MCF 10A (cell line): Measurements from ENCODE around the gene STPG1. TPM values are rescaled to one million over a fixed set of nuclear protein-coding genes. Genes with fewer than 3 reads are reported as not detected.
"Not testable (repeated sequence)": the region's sequence is repeated elsewhere in the genome, so short reads cannot be mapped to it uniquely, and the experiment has no call there.

ENCODE experiments used
- BruUV-seq: library from RNA; stranded (reverse); fragments of 400-500 nt; replicated peaks from 2 replicates; lab custom pipeline; 2021; lab: Mats Ljungman, UMichigan
- CTCF ChIA-PET: fragments of 300-600 bp; sonication (Branson Sonifier 250); formaldehyde crosslinking; extraction: SDS; loops from one replicate; lab custom pipeline; 2021; ENCODE audit warnings: antibody characterized with exemption, inconsistent platforms; lab: Yijun Ruan, JAX
- POLR2A ChIA-PET: fragments of 300-600, 350-650 bp; sonication (Branson Sonifier 250); formaldehyde crosslinking; extraction: SDS; loops from one replicate; lab custom pipeline; 2020; ENCODE audit warnings: antibody characterized with exemption, inconsistent platforms; lab: Yijun Ruan, JAX
- DNase-seq: peaks from one replicate; pipeline ENCODE4 v3.0.0-alpha.2; 2018; ENCODE audit not compliant: unreplicated experiment
- H3K27ac Mint-ChIP-seq: one replicate; pipeline ENCODE4 v1.8.0; 2022; ENCODE audit warnings: mild to moderate bottlenecking, low read depth, mixed read lengths; ENCODE audit not compliant: unreplicated experiment
- H3K27me3 Mint-ChIP-seq: one replicate; pipeline ENCODE4 v1.8.0; 2022; ENCODE audit warnings: mixed read lengths; ENCODE audit not compliant: insufficient read depth, unreplicated experiment
- H3K36me3 Mint-ChIP-seq: one replicate; pipeline ENCODE4 v1.8.0; 2022; ENCODE audit warnings: mild to moderate bottlenecking, moderate library complexity, mixed read lengths; ENCODE audit not compliant: insufficient read depth, unreplicated experiment
- H3K4me1 Mint-ChIP-seq: one replicate; pipeline ENCODE4 v1.8.0; 2022; ENCODE audit warnings: mixed read lengths; ENCODE audit not compliant: insufficient read depth, unreplicated experiment
- H3K4me3 Mint-ChIP-seq: one replicate; pipeline ENCODE4 v1.8.0; 2022; ENCODE audit warnings: mild to moderate bottlenecking, moderate library complexity, mixed read lengths; ENCODE audit not compliant: unreplicated experiment
- H3K9me3 Mint-ChIP-seq: one replicate; pipeline ENCODE4 v1.8.0; 2022; ENCODE audit warnings: mixed read lengths; ENCODE audit not compliant: unreplicated experiment
- intact Hi-C: fragments of 100-400 bp; cut with micrococcal nuclease; formaldehyde crosslinking; loops from 2 replicates; pipeline ENCODE4 v1.14.1; 2022
- total RNA-seq: library from RNA; stranded (reverse); gene quantifications from 2 replicates; pipeline ENCODE4 v1.2.3, GENCODE V29; 2022
- TF ChIP-seq, protein P1 (sequence below): fragments of 200-600 bp; IDR thresholded peaks from one replicate; pipeline ENCODE4 v1.8.0; 2022; ENCODE audit warnings: antibody characterized with exemption, mild to moderate bottlenecking; ENCODE audit not compliant: unreplicated experiment

STPG1 gene
- total RNA-seq, 1 experiment from 2014 or later = 19.7 TPM

DNA sequence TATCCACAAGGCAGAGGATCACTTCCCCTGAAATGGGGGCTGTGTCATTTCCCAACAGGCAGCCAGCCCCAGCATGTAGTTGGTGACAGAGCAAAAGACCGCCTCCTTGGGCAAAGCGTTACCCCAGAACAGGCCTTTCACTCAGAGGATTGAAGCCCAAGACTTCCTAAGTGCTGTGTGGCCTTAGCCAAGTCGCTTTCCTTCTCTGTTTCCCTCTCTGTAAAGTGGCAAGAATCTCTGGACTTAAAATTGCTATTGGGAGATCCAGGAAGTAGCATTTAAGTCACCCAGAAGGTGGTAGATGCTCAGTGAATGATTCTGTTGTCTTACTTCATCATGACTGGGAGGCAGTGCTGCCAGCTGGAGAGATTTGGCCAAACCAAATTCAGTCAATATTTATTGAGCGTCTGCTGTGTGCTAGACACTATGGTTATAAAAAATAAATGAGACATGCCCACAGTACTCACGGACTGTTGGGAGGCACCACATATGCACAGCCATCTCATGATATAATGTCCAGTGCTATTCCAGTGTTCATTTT, 37.3 kb upstream of the STPG1 start:
- Mint-ChIP-seq H3K27ac (no peak overlapping the region), H3K9me3 (no peaks in the 10 kb centered on the region), H3K36me3 (peaks cover 93% of the 10 kb centered on the region), H3K4me1 (no peaks in the 10 kb centered on the region), H3K27me3 (no peaks in the 10 kb centered on the region), H3K4me3 (no peak overlapping the region)
- ChIA-PET POLR2A (interaction anchor here (0.5 to 1.3 kb wide), 2 partner anchors 34 to 73 kb away, joined by 3 read pairs; no protein-coding TSS in a partner anchor), CTCF (interaction anchor here (0.6 kb wide), 1 partner anchor 180 kb away, joined by 3 read pairs; no protein-coding TSS in a partner anchor)
- BruUV-seq = no TSS peak
- intact Hi-C loops = no loop called here
- TF ChIP-seq, protein P1, sequence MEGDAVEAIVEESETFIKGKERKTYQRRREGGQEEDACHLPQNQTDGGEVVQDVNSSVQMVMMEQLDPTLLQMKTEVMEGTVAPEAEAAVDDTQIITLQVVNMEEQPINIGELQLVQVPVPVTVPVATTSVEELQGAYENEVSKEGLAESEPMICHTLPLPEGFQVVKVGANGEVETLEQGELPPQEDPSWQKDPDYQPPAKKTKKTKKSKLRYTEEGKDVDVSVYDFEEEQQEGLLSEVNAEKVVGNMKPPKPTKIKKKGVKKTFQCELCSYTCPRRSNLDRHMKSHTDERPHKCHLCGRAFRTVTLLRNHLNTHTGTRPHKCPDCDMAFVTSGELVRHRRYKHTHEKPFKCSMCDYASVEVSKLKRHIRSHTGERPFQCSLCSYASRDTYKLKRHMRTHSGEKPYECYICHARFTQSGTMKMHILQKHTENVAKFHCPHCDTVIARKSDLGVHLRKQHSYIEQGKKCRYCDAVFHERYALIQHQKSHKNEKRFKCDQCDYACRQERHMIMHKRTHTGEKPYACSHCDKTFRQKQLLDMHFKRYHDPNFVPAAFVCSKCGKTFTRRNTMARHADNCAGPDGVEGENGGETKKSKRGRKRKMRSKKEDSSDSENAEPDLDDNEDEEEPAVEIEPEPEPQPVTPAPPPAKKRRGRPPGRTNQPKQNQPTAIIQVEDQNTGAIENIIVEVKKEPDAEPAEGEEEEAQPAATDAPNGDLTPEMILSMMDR = no peak
- DNase-seq = no peak

DNA sequence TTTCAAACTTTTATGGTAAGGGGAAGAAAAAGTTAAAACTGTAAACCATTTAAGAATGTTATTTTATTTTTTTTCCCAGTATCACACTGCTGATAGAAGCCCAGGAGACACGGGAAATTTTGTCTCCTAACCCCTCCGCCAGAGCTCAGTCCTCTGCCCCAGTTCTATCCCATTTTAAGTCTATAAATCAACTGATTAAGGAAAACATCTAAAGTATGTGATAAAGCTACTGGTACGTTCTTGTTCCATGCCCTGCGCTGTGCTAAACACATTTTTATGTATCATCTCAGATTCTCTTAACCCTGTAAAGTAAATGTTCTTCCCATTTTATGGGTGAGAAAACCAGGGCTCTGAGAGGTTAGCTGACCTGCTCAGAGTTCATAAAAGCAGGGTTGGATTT, 36.7 kb upstream of the STPG1 start:
- Mint-ChIP-seq H3K27ac (no peak overlapping the region), H3K9me3 (no peaks in the 10 kb centered on the region), H3K27me3 (no peaks in the 10 kb centered on the region), H3K36me3 (peaks cover 93% of the 10 kb centered on the region), H3K4me3 (no peak overlapping the region), H3K4me1 (no peaks in the 10 kb centered on the region)
- intact Hi-C loops = no loop called here
- ChIA-PET POLR2A (interaction anchor here (0.5 kb wide), 1 partner anchor 74 kb away, joined by 3 read pairs; no protein-coding TSS in a partner anchor), CTCF (interaction anchor here (0.6 kb wide), 1 partner anchor 180 kb away, joined by 3 read pairs; no protein-coding TSS in a partner anchor)
- TF ChIP-seq, protein P1 = no peak
- BruUV-seq = no TSS peak
- no peak for DNase-seq

DNA sequence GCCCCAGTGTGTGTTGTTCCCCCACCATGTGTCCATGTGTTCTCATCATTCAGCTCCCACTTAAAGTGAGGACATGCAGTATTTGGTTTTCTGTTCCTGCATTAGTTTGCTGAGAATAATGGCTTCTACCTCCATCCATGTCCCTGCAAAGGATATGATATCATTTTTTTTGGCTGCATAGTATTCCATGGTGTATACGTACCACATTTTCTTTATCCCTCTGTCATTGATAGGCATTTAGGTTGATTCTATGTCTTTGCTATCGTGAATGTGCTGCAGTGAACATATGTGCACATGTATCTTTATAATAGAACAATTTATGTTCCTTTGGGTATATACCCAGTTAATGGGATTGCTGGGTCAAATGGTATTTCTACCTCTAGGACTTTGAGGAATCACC, 32.9 kb upstream of the STPG1 start:
- H3K27me3 Mint-ChIP-seq, POLR2A ChIA-PET, intact Hi-C loops, DNase-seq, H3K4me3 Mint-ChIP-seq, H3K9me3 Mint-ChIP-seq, H3K4me1 Mint-ChIP-seq, BruUV-seq, H3K27ac Mint-ChIP-seq: not testable (repeated sequence)
- H3K36me3 Mint-ChIP-seq = peaks cover 83% of the 10 kb centered on the region
- CTCF ChIA-PET = interaction anchor here (0.6 kb wide), 1 partner anchor 138 kb away, joined by 3 read pairs; no protein-coding TSS in a partner anchor

DNA sequence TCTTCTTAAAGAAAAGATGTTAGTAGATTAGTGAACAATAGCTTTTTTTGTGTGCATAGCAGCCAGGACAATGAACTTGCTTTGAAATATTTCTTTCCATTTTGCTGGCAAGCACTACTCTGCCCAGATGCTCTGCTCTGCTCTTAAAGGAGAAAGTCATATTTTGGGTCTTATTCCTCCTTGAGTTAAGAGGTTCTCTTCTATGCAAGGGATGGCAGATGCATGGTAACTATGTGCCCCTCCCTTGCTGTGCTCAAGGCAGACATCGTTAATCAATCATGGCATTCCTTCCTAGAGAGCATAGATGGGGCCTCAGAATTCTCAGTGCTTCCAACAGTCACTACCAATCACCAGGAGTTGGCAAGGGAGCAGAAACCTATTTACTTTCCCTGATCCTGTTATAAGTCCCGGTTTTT, 29.7 kb upstream of the STPG1 start:
- Mint-ChIP-seq H3K27me3 (no peaks in the 10 kb centered on the region), H3K27ac (no peak overlapping the region), H3K4me1 (no peaks in the 10 kb centered on the region), H3K36me3 (peaks cover 69% of the 10 kb centered on the region), H3K4me3 (no peak overlapping the region), H3K9me3 (no peaks in the 10 kb centered on the region)
- ChIA-PET CTCF (interaction anchor here (1.0 to 1.2 kb wide), 3 partner anchors 9 to 292 kb away, joined by 3 read pairs; no protein-coding TSS in a partner anchor), POLR2A (interaction anchor here (1.0 kb wide), 1 partner anchor 24 kb away, joined by 4 read pairs; no protein-coding TSS in a partner anchor)
- TF ChIP-seq, protein P1 = no peak
- no peak for DNase-seq
- BruUV-seq = no TSS peak
- intact Hi-C loops = no loop called here
